Adrenal gland (tissue), 12 donors: ENCODE results near the gene TMEM132D. TPM values are rescaled to one million over a fixed set of nuclear protein-coding genes. Genes with fewer than 3 reads are reported as not detected.

ENCODE experiments used
- DNase-seq, 7 donors: peaks; one replicate each; pipeline ENCODE4 v3.0.0-alpha.2; 2019 to 2020
- H3K27ac ChIP-seq, 5 donors: fragments of 200-600 bp; sonication (generic) in 4 of 5; 1 replicate in 3 of 5; 2 replicates in 2 of 5; pipeline versions ENCODE4 v1.5.1 to v1.8.0; 2016 to 2020; ENCODE audit warnings: mild to moderate bottlenecking in 1 of 5
- H3K27me3 ChIP-seq: fragments of 200-600 bp; 2 replicates; pipeline ENCODE4 v1.8.0; 2021
- H3K36me3 ChIP-seq, 2 donors: fragments of 200-600 bp; replicated peaks in 1 of 2; 1 replicate in 1 of 2; 2 replicates in 1 of 2; pipeline versions ENCODE4 v1.5.1 to v1.8.0; 2018 to 2022
- H3K4me1 ChIP-seq, 2 donors: fragments of 200-600 bp; replicated peaks in 1 of 2; 1 replicate in 1 of 2; 2 replicates in 1 of 2; pipeline versions ENCODE4 v1.5.1 to v1.8.0; 2018 to 2021
- H3K4me3 ChIP-seq, 4 donors: fragments of 200-600 bp; sonication (generic) in 3 of 4; one replicate each; pipeline ENCODE4 v1.5.1; 2016 to 2018
- H3K9me3 ChIP-seq, 3 donors: fragments of 200-600 bp; sonication (generic) in 1 of 3; replicated peaks in 1 of 3; 1 replicate in 2 of 3; 2 replicates in 1 of 3; pipeline versions ENCODE4 v1.5.1 to v1.8.0; 2016 to 2021
- CTCF ChIP-seq, 6 experiments: fragments of 450-650 bp in 4 of 6; fragments of 200-600 bp in 2 of 6; sonication (generic) in 1 of 6; IDR thresholded peaks; 1 replicate in 5 of 6; 2 replicates in 1 of 6; pipeline versions ENCODE4 v1.5.1 to v1.8.0; 2016 to 2021; ENCODE audit warnings: antibody characterized with exemption in 6 of 6, mild to moderate bottlenecking in 2 of 6, moderate library complexity in 1 of 6
- POLR2A ChIP-seq, 2 donors: fragments of 450-650 bp; IDR thresholded peaks; one replicate each; pipeline ENCODE4 v1.6.1; 2017; ENCODE audit warnings: antibody characterized with exemption in 2 of 2, mild to moderate bottlenecking in 2 of 2, moderate library complexity in 1 of 2
- WGBS, 4 donors: extraction: QIAGEN DNeasy Blood & Tissue Kit in 2 of 4; methylation state at CpG; one replicate each; pipeline versions ENCODE4 v1.1.5 to v1.1.7; 2013 to 2017; 5-methylcytosine and 5-hydroxymethylcytosine counted together
- intact Hi-C, 2 donors: fragments of 100-400 bp; cut with DNase I; formaldehyde crosslinking; loops; one replicate each; pipeline versions ENCODE4 v1.14.1 to v1.15.0; 2022 to 2023
- polyA plus RNA-seq, 3 donors: library from polyadenylated mRNA; stranded (reverse); fragments of 200-250 nt in 2 of 3; fragments of 350-450 nt in 1 of 3; fragmentation: Illumina TruSeq in 1 of 3; extraction: RNeasy Lipid Tissue Mini Kit (QIAGEN cat#74804) in 1 of 3; gene quantifications; one replicate each; pipeline ENCODE4 v1.2.3, GENCODE V29; 2013 to 2014
- total RNA-seq, 9 donors: library from RNA; depleted of rRNA in 4 of 9; stranded (reverse); fragments of >200 nt in 4 of 9; fragments of 120-200 nt in 1 of 9; fragmentation: NEBNext Ultra II Directional in 1 of 9; extraction: Animal tissue kit (Norgen Biotek cat#: 25700) in 1 of 9; gene quantifications; one replicate each; pipeline versions ENCODE4 v1.1.0 to v1.2.4, GENCODE V29; 2013 to 2023
- donor health status: healthy with polysubstance abuse.
- donor health status: Bipolar disorder and iron deficiency.
- donor health status: DM: yes; HTN: yes; CAD: no.
- donor health status: DM: no; HTN: no; CAD: no.
- donor health status: DM: no; HTN: no; CAD: no.
- donor health status: DM: yes; HTN: yes; CAD: no.

Gene TMEM132D
- total and polyA plus RNA-seq, 12 donors = 0.03 to 0.83 (median 0.35) TPM; not detected in 8

DNA sequence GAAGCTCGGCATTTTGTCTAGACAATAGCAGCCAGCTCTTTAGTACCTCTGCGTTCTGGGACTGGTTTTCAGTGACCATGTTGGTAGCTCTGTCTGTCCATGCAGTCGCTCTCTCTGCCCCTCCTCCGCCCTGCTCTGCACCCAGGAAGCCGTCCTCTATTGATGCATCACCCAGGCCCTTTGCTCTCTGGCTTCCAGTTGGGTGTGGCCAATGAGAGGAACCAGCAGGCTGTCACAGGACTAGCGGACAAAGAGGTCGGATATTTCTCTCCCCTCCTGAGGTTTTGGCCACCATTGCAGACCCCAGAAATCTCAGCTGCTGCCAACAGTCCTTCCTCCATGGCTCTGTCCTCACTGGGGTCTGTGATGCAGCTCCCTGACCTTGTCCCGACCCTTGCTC lies 180.6 kb downstream of the TMEM132D start:
- H3K27ac ChIP-seq = no peak overlapping the region
- no peaks in the 10 kb centered on the region for H3K9me3 ChIP-seq
- H3K4me3 ChIP-seq = no peak overlapping the region
- H3K4me1 ChIP-seq = no peaks in the 10 kb centered on the region
- no peaks in the 10 kb centered on the region for H3K27me3 ChIP-seq
- no peak for TF ChIP-seq CTCF (IDR thresholded peaks at IDR 0.05)
- no peak for TF ChIP-seq POLR2A (IDR thresholded peaks at IDR 0.05)
- intact Hi-C loops = no loop called here
- H3K36me3 ChIP-seq = no peaks in the 10 kb centered on the region
- DNase-seq = no peak
- 67 to 79% (median 72%) methylated on average over 7 to 8 of the region's 8 CpGs for WGBS, 4 donors

DNA sequence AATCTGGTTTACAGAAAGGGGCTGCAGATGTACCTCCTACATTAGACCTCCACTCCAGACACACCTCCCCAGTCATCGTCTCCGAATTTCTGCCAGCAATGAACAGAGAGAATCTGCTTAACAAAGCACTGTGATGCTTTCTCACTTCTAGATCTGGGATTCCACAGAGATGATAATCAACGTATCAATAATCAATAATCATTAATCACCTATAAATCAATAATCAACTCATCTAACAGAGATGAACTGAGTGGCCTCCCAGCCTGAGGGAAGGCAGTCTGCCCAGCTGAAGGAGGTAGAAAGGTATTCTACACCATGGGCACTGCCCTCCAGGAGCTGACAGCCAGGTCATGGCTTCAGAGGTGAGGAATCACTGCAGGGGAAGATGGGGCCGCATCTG lies 183.2 kb downstream of the TMEM132D start:
- TF ChIP-seq POLR2A (IDR thresholded peaks at IDR 0.05) (no peak), CTCF (IDR thresholded peaks at IDR 0.05) (no peak)
- no peak overlapping the region for H3K4me3 ChIP-seq
- H3K27ac ChIP-seq = no peak overlapping the region
- H3K36me3 ChIP-seq = no peaks in the 10 kb centered on the region
- DNase-seq = no peak
- no peaks in the 10 kb centered on the region for H3K27me3 ChIP-seq
- 72 to 85% (median 81%) methylated on average over 4 of the region's 4 CpGs for WGBS, 4 donors
- intact Hi-C loops = no loop called here
- no peaks in the 10 kb centered on the region for H3K9me3 ChIP-seq
- H3K4me1 ChIP-seq = no peaks in the 10 kb centered on the region

DNA sequence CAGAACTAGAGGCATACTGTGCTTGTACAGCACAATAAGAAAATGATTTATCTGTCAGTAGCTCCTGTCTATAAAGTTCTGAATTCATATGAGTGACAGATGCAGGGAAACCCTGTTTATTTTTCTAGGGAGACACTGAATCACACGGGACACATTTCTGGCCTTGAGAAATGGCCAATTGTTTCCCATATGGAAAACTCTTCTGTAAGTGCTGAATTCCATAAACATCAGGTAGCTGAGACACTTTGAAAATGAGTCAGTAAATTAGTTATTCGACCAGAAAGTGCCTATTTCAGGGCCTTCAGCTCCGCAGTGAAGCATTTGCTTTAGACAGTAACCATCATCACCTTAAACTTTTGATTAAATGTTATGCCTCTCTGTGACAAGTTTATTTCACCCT lies 184.4 kb downstream of the TMEM132D start:
- WGBS, 4 donors = 34 to 47% (median 38%) methylated on average over 3 of the region's 3 CpGs
- Histone ChIP-seq H3K27me3 (no peaks in the 10 kb centered on the region), H3K4me1 (no peaks in the 10 kb centered on the region), H3K4me3 (no peak overlapping the region), H3K36me3 (no peaks in the 10 kb centered on the region), H3K9me3 (no peaks in the 10 kb centered on the region), H3K27ac (no peak overlapping the region)
- intact Hi-C loops = no loop called here
- TF ChIP-seq POLR2A (IDR thresholded peaks at IDR 0.05) (no peak), CTCF (IDR thresholded peaks at IDR 0.05) (no peak)
- DNase-seq = no peak

GRCh38 chr12:129717438-129717837 lies 186.4 kb downstream of the TMEM132D start:
- Histone ChIP-seq H3K27ac (no peak overlapping the region), H3K4me3 (no peak overlapping the region), H3K4me1 (no peaks in the 10 kb centered on the region), H3K36me3 (no peaks in the 10 kb centered on the region), H3K9me3 (no peaks in the 10 kb centered on the region), H3K27me3 (no peaks in the 10 kb centered on the region)
- TF ChIP-seq CTCF (IDR thresholded peaks at IDR 0.05) = no peak
- WGBS, 4 donors = 80 to 91% (median 87%) methylated on average over 2 of the region's 2 CpGs
- intact Hi-C loops = no loop called here
- DNase-seq = no peak
